Peyer's patch (tissue), 4 donors: ENCODE results near the gene LIG1. TPM values are rescaled to one million over a fixed set of nuclear protein-coding genes. Genes with fewer than 3 reads are reported as not detected.

Source experiments
- DNase-seq, 3 donors: peaks; one replicate each; pipeline ENCODE4 v3.0.0-alpha.2; 2017 to 2019
- H3K27ac ChIP-seq, 4 donors: fragments of 200-600 bp; sonication (generic); one replicate each; pipeline ENCODE4 v1.5.1; 2016 to 2019
- H3K27me3 ChIP-seq, 2 donors: fragments of 200-600 bp; sonication (generic); one replicate each; pipeline ENCODE4 v1.5.1; 2019
- H3K36me3 ChIP-seq, 3 donors: fragments of 200-600 bp; sonication (generic); one replicate each; pipeline ENCODE4 v1.5.1; 2016 to 2019
- H3K4me1 ChIP-seq, 4 donors: fragments of 200-600 bp; sonication (generic); one replicate each; pipeline ENCODE4 v1.5.1; 2016 to 2019
- H3K4me3 ChIP-seq, 4 donors: fragments of 200-600 bp; sonication (generic); 1 replicate in 3 of 4; 2 replicates in 1 of 4; pipeline ENCODE4 v1.5.1; 2016 to 2019; ENCODE audit warnings: mild to moderate bottlenecking in 1 of 4
- H3K9me3 ChIP-seq, 4 donors: fragments of 200-600 bp; sonication (generic); one replicate each; pipeline ENCODE4 v1.5.1; 2016 to 2019; ENCODE audit warnings: mild to moderate bottlenecking in 1 of 4
- POLR2A ChIP-seq, 2 donors: fragments of 450-650 bp; IDR thresholded peaks; one replicate each; pipeline ENCODE4 v1.5.1; 2017; ENCODE audit warnings: antibody characterized with exemption in 2 of 2, mild to moderate bottlenecking in 2 of 2, moderate library complexity in 2 of 2
- total RNA-seq, 4 donors: library from RNA; depleted of rRNA; stranded (reverse); fragments of >200 nt; gene quantifications; one replicate each; pipeline ENCODE4 v1.1.0, GENCODE V29; 2016
- TF ChIP-seq, protein P1 (sequence below), 6 experiments: fragments of 450-650 bp in 4 of 6; fragments of 200-600 bp in 2 of 6; sonication (generic) in 1 of 6; IDR thresholded peaks; one replicate each; pipeline ENCODE4 v1.5.1; 2017 to 2019; ENCODE audit warnings: antibody characterized with exemption in 6 of 6, mild to moderate bottlenecking in 3 of 6, moderate library complexity in 1 of 6

LIG1 gene
- total RNA-seq, 4 donors from 2014 or later = 30.3 to 104 (median 32.9) TPM

DNA sequence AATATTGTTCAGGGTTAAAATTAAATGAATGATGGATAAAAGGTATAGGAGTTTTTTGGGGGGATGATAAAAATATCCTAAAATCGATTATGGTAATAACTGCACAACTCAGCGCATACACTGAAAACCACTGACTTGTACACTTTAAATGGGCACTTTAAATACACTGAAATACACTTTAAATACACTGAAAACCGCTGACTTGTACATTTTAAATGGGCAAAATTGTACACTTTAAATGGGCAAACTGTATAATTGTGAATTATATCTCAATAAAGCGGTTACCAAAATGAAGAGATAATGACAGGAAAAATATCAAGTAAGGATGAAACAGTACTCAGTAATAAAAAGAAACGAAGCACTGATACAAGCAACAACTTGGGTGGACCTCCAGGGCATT lies 1.5 kb downstream of the LIG1 start:
- peaks cover 0 to 4% (median 0%) of the 10 kb centered on the region in 3 donors for H3K36me3 ChIP-seq
- DNase-seq = no peak
- H3K9me3 ChIP-seq = no peaks in the 10 kb centered on the region
- no peak overlapping the region for H3K4me3 ChIP-seq
- H3K27ac ChIP-seq = no peak overlapping the region
- no peaks in the 10 kb centered on the region for H3K27me3 ChIP-seq
- peaks cover 0 to 13% (median 3%) of the 10 kb centered on the region in 4 donors for H3K4me1 ChIP-seq
- TF ChIP-seq, protein P1, sequence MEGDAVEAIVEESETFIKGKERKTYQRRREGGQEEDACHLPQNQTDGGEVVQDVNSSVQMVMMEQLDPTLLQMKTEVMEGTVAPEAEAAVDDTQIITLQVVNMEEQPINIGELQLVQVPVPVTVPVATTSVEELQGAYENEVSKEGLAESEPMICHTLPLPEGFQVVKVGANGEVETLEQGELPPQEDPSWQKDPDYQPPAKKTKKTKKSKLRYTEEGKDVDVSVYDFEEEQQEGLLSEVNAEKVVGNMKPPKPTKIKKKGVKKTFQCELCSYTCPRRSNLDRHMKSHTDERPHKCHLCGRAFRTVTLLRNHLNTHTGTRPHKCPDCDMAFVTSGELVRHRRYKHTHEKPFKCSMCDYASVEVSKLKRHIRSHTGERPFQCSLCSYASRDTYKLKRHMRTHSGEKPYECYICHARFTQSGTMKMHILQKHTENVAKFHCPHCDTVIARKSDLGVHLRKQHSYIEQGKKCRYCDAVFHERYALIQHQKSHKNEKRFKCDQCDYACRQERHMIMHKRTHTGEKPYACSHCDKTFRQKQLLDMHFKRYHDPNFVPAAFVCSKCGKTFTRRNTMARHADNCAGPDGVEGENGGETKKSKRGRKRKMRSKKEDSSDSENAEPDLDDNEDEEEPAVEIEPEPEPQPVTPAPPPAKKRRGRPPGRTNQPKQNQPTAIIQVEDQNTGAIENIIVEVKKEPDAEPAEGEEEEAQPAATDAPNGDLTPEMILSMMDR (IDR thresholded peaks at IDR 0.05) = no peak
- TF ChIP-seq POLR2A (IDR thresholded peaks at IDR 0.05) = no peak

DNA sequence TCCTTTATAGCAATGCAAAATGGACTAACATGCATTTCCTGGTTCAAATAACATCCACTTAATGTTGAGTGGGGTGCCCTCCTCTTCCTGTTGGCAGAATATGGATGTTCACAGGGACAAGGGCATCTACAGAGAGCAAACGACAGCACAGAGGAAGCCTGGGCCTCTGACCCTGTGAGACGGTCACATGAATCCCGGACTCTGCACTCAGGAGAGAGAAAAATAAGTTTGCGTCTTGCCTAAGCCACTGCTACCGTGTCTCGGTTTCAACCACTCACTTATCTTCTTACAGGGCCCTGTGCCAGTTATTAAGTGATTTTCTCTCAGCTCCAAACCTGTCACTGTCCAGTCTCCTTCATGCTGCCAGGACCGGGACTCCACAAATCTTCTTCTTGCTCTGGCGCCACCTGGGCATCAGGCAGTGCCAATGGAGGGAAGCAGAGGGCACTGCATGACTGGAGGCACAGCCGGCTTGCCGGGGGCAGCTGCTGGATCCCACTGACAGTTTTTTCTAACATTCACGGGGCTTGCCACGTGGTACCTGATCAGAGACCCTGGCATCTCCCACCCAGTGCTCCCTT lies 11.8 kb downstream of the LIG1 start:
- peaks cover 0 to 21% (median 0%) of the 10 kb centered on the region in 3 donors for H3K36me3 ChIP-seq
- H3K4me1 ChIP-seq = no peaks in the 10 kb centered on the region
- no peak overlapping the region for H3K27ac ChIP-seq
- H3K9me3 ChIP-seq = no peaks in the 10 kb centered on the region
- H3K4me3 ChIP-seq = no peak overlapping the region
- no peak for TF ChIP-seq POLR2A (IDR thresholded peaks at IDR 0.05)
- TF ChIP-seq, protein P1 (IDR thresholded peaks at IDR 0.05) = no peak
- H3K27me3 ChIP-seq = no peaks in the 10 kb centered on the region
- DNase-seq = no peak

DNA sequence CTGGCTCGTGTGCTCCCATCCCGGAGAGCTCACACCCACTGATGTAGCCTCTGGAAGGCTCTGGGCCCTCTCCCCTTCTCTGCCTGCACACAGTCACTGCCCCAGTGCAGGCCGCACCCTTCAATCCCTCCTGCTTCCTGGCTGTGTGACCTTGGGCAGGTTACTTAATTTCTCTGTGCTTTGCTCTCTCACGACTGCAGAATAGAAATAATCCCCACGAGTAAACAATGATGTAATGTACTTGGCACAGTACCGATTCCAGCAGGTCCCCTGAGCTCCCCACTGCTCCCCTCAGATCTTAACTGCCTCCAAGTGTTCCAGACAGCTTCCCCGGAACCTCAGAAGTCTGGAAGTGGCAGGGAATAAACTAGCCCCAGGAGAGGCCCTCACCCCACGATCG lies 16.1 kb downstream of the LIG1 start:
- no peak overlapping the region for H3K4me3 ChIP-seq
- no peak for DNase-seq
- no peaks in the 10 kb centered on the region for H3K4me1 ChIP-seq
- TF ChIP-seq POLR2A (IDR thresholded peaks at IDR 0.05) = no peak
- TF ChIP-seq, protein P1 (IDR thresholded peaks at IDR 0.05) = no peak
- H3K9me3 ChIP-seq = no peaks in the 10 kb centered on the region
- no peak overlapping the region for H3K27ac ChIP-seq
- no peaks in the 10 kb centered on the region for H3K27me3 ChIP-seq
- peaks cover 0 to 9% (median 0%) of the 10 kb centered on the region in 3 donors for H3K36me3 ChIP-seq

DNA sequence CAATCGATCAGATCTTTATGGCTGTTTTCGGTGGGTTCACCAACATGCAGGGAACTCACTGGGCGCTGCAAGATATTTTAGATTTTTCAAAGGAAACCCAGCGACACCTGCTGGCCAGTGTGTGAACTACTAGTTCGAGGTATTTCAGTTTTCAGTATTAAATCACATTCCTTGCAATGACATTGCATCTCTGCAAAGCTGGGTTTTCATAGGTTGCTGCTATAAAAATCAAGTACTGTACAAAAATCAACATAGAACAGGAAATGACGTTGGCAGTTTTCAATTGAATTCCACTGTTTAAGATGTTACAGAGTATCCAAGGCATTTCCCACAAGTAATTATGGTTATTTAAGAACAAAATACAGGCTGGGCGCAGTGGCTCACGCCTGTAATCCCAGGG lies 17.6 kb downstream of the LIG1 start:
- Histone ChIP-seq H3K4me1 (no peaks in the 10 kb centered on the region), H3K27me3 (no peaks in the 10 kb centered on the region), H3K9me3 (no peaks in the 10 kb centered on the region), H3K4me3 (no peak overlapping the region), H3K27ac (no peak overlapping the region), H3K36me3 (peaks cover 0 to 4% (median 0%) of the 10 kb centered on the region in 3 donors)
- peak; percentile 47 to 91 (median 61) for DNase-seq
- no peak for TF ChIP-seq POLR2A (IDR thresholded peaks at IDR 0.05)
- TF ChIP-seq, protein P1 (IDR thresholded peaks at IDR 0.05) = peak; percentile 81 to 90 (median 88)

DNA sequence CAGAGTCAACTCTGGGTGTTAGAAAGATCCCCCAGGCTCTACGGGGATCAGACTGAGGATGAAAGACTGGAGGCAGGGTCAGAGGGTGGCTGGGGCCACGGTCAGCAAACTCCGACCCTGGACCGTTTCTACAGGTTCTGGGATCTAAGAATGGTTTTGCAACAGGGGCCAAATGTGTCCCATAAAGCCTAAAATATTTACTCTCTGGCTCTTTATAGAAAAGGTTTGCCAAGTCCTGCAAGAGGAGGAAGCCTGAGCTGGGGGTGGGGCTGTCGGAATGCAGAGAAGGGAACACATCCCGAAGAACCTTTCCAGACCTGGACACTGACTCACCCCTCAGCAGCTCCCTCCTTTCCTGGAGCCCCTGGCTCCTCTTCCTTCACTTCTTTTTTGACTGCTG lies 20.7 kb downstream of the LIG1 start:
- Histone ChIP-seq H3K27ac (no peak overlapping the region), H3K27me3 (no peaks in the 10 kb centered on the region), H3K36me3 (peaks cover 0 to 13% (median 0%) of the 10 kb centered on the region in 3 donors), H3K4me3 (no peak overlapping the region), H3K9me3 (no peaks in the 10 kb centered on the region), H3K4me1 (no peaks in the 10 kb centered on the region)
- no peak for DNase-seq
- TF ChIP-seq POLR2A (IDR thresholded peaks at IDR 0.05) = no peak
- TF ChIP-seq, protein P1 (IDR thresholded peaks at IDR 0.05) = no peak
